ENCODE data around the gene EPHB2.

EPHB2 gene

GRCh38 chr1:22722901-22723550 lies 12.4 kb downstream of the EPHB2 start:
- no peak for DNase-seq

DNA sequence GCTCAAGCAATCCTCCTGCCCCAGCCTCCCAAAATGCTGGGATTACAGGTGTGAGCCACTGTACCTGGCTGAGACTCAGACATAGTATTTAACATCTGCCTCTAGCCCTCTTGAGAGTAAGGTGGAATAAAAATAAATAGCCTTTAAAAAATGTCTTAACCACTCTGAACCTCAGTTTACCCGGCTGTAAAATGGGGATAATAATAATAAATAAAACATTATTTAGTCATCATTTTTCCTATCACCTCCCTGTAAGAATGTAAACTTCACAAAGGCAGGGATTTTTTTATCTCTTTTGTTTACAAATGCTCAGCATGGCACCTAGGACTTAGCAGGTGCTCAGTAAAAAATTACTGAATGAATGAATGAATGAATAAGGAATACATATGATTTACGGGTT lies 17.2 kb downstream of the EPHB2 start:
- DNase-seq = no peak

- peak; percentile 40 to 41 for DNase-seq
Observed at GRCh38 chr1:22728751-22729399, 18.2 kb downstream of the EPHB2 start.

GRCh38 chr1:22729400-22729773 lies 18.7 kb downstream of the EPHB2 start:
- DNase-seq = no peak

GRCh38 chr1:22729912-22730311 lies 19.3 kb downstream of the EPHB2 start:
- DNase-seq = no peak

DNA sequence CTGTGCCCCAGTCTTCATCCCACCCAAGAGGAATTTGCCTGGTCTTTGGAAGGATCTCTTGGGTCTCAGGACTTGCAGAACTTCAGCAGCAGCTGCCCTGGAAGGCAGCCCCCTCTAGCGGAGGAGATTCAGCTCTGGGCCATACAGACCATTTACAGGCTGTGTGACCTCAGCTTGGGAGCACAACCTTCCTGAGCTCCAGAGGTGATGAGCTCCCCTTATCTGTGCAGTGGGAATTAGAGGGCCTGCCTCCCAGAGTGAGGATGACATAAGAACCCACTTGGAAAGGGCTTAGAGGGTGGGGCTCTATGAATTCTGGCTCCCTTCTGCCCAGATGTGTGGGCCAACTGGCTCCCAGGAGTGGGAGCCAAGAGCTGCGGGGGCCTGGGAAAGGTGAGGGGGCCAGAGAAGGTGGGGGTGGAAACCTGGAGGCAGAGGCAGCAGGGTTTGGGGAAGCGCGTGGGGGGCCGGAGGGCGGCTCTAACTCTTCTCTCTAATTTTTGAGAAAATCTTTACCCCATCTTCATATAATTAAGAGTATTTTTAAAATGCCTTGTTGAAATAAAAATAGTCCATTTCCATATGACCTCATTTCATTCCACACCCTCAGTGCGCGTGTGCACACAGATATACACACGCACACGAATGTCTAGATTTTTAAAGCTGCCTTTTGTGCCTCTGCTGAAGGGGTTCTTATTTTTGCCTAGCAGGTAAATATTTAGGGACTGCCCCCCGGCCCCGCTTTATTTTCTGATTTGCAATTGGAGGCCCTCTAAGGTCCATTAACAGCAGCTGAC lies 21.5 kb downstream of the EPHB2 start:
- DNase-seq = no peak

GRCh38 chr1:22733643-22734042 lies 23.0 kb downstream of the EPHB2 start:
- DNase-seq = no peak

GRCh38 chr1:22736501-22737080 lies 26.0 kb downstream of the EPHB2 start:
- no peak for DNase-seq

DNA sequence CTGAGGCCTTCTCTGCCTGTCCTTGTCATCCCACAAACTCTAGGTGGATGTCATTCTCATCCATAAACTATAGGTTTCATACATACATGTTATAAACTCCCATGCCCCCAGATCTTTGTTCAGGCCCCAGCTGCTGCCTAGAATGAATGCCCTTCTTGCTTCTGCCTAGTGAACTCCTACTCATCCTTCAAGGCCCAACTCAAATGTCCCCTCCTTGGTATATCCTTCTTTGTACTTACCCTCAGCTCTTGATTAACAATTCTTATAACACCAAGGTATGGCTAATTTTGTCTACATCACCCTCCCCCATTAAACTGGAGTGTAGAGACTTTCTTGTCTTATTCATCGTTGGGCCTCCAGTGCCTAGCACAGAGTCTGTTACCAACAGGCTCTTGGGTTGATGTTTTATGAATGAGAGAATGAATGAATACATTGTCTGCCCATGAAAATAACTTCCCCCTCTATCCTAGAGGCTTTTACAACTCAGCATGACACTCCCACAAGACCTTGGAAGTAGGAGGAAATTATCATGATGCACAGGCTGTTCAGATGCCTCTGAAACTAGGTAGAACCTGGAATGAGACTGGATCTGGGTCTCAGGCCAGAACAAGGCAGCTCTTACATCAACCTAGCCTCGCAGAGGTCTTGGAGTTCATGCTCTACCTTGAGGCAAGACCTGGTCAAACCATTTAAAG lies 26.9 kb downstream of the EPHB2 start:
- no peak for DNase-seq

GRCh38 chr1:22738069-22738435 lies 27.4 kb downstream of the EPHB2 start:
- no peak for DNase-seq

DNA sequence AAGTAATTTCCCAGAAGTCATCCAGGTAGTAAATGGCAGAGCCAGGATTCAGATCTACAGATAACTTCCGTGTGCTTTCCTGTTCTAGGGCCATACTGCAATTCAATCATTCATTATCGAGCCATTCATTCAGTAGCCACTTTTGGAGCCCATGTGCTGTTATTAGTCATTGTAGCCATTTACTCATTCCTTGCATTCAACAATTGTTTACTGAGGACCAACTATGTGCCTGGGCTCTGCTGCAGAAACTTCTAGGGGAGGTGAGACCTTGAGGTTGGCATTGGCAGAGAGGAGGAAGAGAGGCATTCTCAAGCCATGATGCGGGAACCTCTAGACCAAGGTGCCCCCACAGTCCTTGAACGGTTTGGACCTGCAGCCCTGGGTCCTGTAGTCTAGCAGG lies 27.9 kb downstream of the EPHB2 start:
- DNase-seq = no peak

DNA sequence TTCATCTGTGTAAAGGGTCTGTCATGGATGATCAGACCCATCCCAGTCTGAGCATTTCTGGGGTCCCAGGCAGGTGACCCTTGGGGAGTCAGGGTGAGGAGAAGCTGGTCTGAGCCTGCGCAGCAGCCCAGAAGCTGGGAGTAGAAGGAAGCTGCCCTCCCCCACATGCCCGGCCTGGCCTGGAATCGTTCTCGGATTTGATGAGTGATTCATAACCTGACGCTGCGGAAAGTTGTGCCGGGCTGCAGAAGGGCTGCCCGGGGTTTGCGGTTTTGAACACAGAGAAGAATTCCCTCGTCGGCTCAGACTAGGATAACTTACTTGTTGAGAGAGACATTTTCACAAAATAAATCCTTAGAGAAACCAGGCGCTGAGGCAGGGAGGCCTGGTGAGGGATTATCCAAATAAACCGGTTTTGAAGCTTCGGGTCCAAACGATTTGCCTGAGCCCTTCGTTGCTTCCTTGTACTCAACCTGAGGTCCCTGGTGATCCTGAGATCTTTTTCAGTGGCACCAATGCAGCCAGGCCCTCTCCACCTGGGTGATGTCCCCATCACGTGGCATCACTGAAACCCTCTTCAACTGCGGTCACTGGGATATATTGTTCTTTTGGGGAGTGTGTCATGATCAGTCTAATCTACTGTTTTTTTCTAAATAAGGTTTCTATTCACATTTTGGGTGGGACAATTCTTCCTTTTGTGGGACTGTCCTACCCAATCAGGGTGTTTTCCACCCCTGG lies 29.2 kb downstream of the EPHB2 start:
- no peak for DNase-seq

- no peak for DNase-seq
Observed at GRCh38 chr1:22741118-22741517, 30.5 kb downstream of the EPHB2 start.

DNA sequence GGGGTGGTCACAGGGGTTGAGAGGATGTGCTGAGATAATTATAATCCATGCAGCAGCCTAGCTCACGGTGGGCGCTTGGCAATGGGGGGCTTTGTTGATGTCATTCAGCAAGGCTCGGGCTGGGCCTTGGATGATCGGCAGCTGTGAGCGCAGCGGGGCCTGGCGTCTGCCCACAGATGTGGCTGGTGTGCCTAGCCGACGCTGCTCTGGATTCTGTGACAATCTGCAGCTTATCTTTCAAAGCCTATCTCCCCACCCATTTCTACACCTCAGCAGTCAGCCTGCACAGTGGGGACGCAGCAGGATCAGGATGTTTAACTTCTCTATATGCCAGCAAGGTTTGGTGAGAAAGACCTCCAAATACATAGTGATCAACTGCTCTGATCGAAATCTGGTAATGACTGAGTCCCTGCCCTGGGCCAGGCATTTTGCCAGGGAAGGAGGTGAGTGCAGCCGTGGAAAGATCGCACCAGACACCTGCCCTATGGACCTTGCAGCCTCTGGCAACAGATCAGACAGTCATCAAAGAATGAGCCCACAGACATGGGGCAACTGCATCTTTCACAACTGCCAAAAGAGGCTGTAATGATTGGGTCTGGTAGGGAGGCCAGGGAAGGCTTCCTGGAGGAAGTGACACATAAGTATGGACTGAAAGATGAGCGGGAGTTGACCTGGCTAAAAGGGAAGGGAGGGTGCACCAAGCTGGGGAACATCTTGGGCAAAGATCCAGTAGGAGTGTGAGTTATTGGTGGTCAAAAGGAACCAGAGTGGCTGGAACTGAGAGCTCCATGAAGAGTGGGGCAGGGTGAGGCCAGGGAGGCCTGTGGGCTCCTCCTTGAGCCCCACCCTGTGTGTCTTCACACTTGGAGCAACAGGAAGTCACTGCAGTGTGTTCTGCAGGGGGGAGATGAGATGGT lies 35.3 kb downstream of the EPHB2 start:
- DNase-seq = no peak

DNA sequence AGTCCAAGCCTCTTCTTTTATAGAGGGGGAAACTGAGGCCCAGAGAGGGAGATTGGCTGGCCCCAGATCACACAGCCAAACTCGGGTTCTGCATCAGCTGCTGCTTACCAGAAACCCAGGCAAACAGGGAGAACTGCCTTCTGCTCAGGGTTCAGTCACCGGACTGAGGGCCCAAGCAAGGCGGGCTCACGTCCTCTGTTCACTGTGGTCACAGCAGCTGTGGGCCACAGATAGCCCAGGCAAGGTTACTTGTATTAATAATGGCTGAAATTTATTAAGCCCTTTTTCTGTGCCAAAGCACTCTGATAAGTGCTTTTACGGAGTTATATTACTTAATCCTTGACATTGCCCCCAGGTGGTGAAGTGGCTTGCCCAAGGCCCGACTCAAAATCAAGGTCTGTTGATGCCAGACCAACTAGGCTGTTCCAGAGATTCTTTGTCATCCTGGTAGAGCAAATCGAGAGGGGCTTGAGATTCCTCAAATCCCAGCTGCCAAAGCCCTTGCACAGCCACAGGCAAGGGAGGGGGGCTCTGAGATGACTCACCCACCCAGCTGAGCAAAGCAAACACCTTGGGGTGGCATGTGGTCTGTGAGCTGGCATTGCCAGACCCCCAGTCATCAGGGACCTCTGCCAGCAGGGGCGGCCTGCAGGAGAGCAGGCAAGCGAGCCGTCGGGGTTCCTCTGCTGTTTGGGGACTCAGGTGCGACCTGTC lies 36.5 kb downstream of the EPHB2 start:
- no peak for DNase-seq

GRCh38 chr1:22747735-22748073 lies 37.1 kb downstream of the EPHB2 start:
- no peak for DNase-seq

DNA sequence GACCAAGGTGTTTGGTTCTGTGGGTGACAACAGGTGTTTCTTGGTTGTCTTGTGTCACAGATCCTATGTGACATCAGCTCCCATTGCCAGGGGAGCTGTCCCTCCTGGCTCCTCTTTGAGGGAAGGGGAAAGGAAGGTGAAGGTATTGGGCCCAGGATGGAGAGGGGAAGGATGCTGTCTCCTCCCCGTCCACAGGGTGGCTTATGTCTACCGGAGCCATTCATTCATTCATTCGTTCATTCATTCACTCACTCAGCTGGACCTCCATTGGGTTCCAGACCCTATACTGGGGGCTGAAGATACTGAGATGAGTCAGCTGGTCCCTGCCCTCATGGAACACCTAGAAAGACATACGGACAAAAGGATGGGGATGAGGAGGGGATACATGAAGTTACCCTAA lies 38.9 kb downstream of the EPHB2 start:
- DNase-seq = no peak

DNA sequence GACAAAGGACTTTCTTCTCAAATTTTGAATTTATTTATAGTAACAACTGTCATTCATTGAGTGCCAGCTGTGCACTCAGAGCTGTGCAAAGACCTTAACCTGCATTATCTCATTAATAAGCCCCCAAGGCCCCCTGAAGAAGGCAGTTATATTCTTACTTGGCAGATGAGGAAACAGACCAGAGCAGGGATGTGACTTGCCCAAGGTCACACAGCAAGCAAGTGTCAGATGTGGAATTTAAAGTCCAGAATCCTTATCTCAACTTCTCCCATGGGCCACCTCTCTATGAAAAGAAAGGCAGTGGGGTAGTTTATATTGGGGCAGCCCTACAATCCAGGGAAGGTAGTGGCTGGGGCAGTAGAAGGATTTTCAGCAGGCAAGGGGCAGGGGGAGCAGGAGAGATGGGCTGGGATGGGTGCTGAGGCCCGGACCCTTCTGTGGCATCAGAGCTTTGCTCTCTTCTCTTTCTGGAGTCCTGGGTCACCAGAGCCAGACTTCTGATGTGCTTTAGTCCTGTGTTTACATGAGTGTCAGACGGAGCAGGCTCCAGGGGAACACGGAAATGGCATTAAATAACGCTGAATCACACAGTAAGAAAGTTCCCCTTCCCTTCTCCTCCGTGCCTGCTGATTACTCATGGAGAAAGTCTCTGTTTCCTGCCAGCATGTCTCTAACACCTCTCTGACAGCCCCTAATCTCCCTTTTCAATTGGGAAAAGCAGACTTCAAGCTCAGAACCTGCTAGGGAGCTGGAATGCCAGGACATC lies 39.5 kb downstream of the EPHB2 start:
- DNase-seq = no peak

GRCh38 chr1:22750685-22751051 lies 40.0 kb downstream of the EPHB2 start:
- no peak for DNase-seq

DNA sequence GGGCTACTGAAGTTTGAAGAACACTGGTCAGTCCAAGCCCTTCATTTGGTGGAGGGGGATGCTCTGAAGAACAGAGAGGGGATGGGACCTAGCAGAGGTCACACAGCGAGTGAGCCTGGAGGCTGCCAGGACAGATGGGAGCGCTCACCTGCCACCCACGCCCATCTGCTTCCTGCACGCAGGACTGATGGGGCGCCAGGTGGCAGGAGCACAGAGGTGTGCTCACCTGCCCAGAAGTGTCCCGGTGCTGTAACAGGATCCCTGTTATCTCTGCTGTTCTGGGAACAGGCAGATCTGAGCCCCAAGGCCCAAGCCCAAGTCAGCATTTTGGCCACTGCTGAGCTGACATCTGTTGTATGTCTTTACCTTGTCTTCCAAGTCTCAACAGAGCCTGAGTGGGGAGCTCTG lies 40.5 kb downstream of the EPHB2 start:
- DNase-seq = no peak

Measured in NCI-H1930 (cell line).